ENCODE measurements around the gene PROM1. TPM values are rescaled to one million over a fixed set of nuclear protein-coding genes. Genes with fewer than 3 reads are reported as not detected.

The PROM1 gene
- total and polyA plus RNA-seq, 2 experiments from 2014 or later = 36.6 to 66.6 TPM

- no peak for TF ChIP-seq REST (IDR thresholded peaks at IDR 0.05; ENCODE audit: unreplicated experiment)
Observed at GRCh38 chr4:16025268-16025667, 58.6 kb downstream of the PROM1 start (continued).

GRCh38 chr4:16023776-16024408, 59.9 kb downstream of the PROM1 start:
- Histone ChIP-seq H3K79me2 (replicated peaks; ENCODE audit: insufficient read depth) (no peaks in the 10 kb centered on the region), H3K27ac (ENCODE audit: low read depth) (no peak overlapping the region), H3K36me3 (ENCODE audit: insufficient read depth) (peaks cover 14% of the 10 kb centered on the region), H3F3A (replicated peaks; ENCODE audit: low read depth) (no peaks in the 10 kb centered on the region), H3K4me1 (ENCODE audit: insufficient read depth) (peaks cover 2% of the 10 kb centered on the region; the same call in 1 of the 2 replicates), H4K20me1 (replicated peaks; ENCODE audit: insufficient read depth) (no peaks in the 10 kb centered on the region; the same call in 1 of the 2 replicates), H3K4me2 (no peak overlapping the region), H3K27me3 (ENCODE audit: insufficient read depth) (no peaks in the 10 kb centered on the region), H2AFZ (no peak overlapping the region), H3K9me2 (ENCODE audit: insufficient read depth) (no peaks in the 10 kb centered on the region), H3K4me3 (no peak overlapping the region)
- Mint-ChIP-seq H3K9me3 (no peaks in the 10 kb centered on the region), H3K4me1 (peaks cover 5% of the 10 kb centered on the region), H3K27me3 (ENCODE audit: insufficient read depth, low read depth, poor library complexity) (peaks cover 3% of the 10 kb centered on the region), H3K4me3 (no peak overlapping the region), H3K36me3 (ENCODE audit: low read depth) (peaks cover 53% of the 10 kb centered on the region), H3K27ac (no peak overlapping the region)
- no peak for DNase-seq (ENCODE audit: low spot score)
- no peak for ATAC-seq
- TF ChIP-seq EZH2 (IDR thresholded peaks at IDR 0.05; ENCODE audit: low read depth, unreplicated experiment) (no peak), REST (IDR thresholded peaks at IDR 0.05; ENCODE audit: unreplicated experiment) (no peak), ZNF114 (CRISPR knock-in tag; IDR thresholded peaks at IDR 0.05) (no peak), POLR2AphosphoS5 (IDR thresholded peaks at IDR 0.05; ENCODE audit: low read depth) (no peak), CREB1 (CRISPR knock-in tag; IDR thresholded peaks at IDR 0.05; ENCODE audit: low read depth) (no peak), ZNF331 (CRISPR knock-in tag; IDR thresholded peaks at IDR 0.05; ENCODE audit: low read depth) (no peak), STAT1 (IDR thresholded peaks at IDR 0.05; ENCODE audit: unreplicated experiment) (no peak), EZH2phosphoT487 (IDR thresholded peaks at IDR 0.05; ENCODE audit: unreplicated experiment) (no peak), NANOG (IDR thresholded peaks at IDR 0.05; ENCODE audit: borderline replicate concordance) (no peak), CTCF (conservative IDR thresholded peaks at IDR 0.05; ENCODE audit: low read depth in 2 of 2) (no peak)
